Measurements from ENCODE around the gene DIAPH3. TPM values are rescaled to one million over a fixed set of nuclear protein-coding genes. Genes with fewer than 3 reads are reported as not detected.

The DIAPH3 gene
- total RNA-seq, 1 experiment from 2014 or later = 11.2 TPM

DNA sequence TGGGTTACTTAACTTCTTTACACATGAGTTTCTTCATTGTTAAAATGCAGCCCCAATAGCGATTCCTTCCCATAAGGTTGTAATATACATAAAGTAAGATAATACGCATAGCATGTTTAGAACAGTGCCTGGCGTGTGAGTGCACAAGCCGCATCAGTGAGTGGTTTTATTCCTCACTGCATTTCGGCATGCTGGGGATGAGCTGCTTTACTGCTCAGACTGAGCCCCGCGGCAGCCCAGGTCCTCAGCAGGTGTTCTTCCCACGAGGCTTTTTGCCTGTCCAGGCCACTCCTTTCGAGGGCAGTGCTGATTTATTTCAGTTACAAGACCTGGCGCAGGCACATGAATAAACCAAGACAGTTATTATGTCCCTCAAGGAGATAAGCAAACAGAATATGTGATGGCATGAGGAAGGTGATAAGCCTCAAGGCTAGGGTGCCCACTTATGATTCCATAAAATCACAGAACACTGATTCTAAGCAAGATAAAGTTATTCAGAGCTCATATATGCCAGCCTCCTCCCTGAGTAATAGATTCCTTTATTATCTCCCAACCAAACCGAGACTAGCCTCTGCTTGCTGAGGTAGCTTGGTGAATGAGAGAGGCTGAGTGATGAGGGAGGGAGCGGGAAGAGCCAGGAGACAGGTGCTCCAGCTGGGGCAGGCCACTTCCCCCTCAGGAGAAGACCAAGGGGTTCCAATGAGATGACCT lies 505.5 kb downstream of the DIAPH3 start:
- no peak for DNase-seq (ENCODE audit: extremely low read depth, low read depth)

DNA sequence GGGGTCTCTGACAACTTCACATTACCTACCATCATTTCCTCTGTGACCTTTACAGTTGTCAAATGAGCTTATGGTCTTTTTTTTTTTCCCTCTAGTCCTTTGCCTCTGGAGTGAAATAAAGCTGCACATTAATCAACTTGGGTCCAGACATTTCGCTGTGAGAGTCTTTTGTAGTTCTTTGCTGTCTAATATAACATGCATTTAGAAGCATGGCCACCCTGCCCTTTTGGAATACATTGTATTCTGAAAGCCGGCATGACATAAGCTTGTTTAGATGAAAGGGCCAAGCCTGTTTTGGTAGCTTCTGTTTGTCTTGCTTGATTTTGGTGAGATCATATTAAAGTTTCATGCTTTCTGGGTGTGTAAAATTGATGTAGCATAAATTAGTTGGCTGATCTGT lies 509.8 kb downstream of the DIAPH3 start:
- DNase-seq (ENCODE audit: extremely low read depth, low read depth) = no peak

DNA sequence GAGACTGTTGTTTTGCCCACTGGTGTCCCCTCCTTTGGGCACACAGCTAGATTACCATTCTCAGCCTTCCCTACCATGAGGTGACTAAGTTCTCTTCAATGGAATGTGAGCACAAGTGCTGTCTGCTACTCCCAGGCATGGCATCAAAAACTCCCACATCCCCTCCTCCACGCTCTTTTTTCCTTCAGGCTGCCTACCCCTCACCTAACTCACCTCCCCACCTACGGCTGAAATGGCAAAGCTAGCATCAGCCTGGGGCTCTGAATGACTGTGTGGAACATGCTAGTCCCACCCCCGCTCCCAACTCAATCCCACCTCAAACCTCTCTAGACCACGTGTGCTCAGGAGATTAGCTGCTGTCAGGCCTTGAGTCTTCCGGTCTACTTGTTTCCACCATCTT lies 512.2 kb downstream of the DIAPH3 start:
- no peak for DNase-seq (ENCODE audit: extremely low read depth, low read depth)

DNA sequence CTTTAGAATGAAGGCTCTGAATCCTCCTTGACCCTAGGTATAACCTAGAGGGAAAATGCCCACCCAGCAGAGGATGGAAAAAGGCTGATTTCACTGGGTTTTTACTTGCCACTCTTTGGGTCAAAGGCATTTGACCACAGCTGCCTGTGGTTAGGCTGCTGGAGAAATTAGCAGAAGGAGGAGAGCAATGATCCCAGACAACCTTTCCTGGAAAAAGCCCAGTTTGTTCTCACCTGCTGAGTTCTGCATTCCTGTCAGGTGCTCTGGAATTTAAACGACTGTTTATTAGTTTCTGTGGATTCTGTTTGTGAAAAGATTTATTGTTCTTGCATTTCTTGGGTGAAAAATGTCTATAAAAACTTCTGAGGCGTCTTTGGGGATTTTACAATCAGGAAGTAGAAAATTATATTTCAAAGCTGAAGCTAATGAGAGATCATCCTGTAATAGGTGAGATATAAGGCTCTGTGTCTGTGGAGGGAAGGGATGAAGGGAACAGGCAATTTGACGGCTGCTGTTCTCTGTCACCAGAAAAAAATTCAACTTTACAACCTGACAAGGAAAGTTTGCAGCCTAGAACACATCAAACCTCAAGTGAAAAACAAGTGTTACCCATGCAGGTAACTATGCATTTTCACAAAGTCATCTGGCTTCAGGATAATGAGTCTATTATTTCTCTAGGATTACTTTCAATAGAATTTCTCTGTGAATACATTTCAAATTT lies 519.7 kb downstream of the DIAPH3 start:
- no peak for DNase-seq (ENCODE audit: extremely low read depth, low read depth)

DNA sequence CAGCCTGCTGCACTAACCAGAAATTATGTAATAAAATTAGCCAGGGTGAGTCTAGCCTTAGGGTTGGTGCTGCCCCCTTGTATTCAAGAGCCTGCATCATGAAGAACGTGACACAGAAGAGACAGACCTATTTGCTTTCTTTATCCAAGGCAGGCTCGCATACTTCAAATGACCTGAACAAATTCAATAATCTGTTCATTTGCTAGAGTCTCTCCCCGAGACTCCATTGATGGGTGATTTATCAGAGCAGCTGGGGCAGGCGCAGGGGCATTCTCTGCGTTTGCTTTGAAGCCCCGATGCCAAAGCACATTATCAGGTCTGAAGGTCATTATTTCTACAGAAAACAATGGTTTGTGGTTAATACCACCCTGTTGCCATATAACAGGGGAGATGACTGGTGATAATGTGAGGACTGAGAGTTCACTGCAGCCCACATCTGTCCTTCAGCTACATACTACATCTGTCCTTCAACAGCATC lies 520.3 kb downstream of the DIAPH3 start:
- no peak for DNase-seq (ENCODE audit: extremely low read depth, low read depth)

DNA sequence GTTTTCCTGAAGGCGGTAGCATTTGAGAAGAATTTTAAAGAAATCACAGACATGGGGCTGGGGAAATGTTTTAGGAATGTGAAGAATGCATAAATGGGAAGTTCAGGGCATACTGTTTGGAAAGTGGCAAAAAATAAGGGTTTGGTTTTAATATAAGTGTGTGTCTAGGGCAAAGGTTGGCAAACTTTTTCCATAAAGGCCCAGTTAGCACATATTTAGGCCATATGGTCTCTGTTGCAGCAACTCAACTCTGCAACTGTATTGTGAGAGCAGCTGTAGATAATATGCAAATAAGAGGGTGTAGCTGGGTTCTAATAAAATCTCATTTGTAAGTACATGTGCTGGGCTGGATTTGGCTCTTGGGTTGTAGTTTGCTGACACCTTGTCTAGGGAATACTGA lies 521.9 kb downstream of the DIAPH3 start:
- no peak for DNase-seq (ENCODE audit: extremely low read depth, low read depth)

DNA sequence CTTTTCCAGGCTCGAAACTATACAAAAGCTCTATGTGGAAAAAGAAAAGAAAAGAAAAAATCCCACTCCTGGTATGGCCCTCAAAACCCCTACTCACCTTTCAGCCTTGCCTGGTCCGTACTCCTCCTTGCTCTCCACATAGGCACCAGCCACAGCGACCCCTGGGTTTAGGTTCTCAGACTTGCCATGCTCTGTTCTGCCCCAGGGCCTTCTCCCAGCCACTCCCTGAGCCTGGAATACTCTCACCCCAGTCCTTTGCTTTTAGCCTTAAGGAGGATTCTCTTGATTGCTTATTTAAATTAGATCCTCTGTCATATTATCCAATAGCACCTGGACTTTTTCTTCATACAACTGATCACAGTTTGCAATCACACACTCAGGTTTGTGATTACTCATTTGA lies 522.5 kb downstream of the DIAPH3 start:
- DNase-seq (ENCODE audit: extremely low read depth, low read depth) = no peak

DNA sequence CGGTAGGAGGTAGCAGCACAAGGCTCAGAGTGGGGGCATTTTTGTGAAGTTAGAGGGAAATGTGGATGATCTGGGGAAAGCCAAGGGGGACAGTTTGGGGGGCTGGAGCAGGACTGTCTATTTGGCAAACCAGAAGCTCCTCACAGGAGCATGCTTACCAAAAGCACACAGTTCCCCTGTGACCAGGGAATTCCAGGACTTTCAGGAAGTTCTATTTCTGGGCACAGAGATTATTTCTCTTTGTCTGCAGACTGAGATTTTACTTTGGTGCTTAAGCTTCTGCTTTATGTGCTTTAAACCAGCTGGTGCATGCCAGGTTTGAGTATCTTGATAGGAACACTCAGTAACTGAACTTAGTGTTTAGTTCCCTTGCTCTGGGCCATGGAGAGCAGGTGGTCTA lies 525.3 kb downstream of the DIAPH3 start:
- DNase-seq (ENCODE audit: extremely low read depth, low read depth) = no peak

DNA sequence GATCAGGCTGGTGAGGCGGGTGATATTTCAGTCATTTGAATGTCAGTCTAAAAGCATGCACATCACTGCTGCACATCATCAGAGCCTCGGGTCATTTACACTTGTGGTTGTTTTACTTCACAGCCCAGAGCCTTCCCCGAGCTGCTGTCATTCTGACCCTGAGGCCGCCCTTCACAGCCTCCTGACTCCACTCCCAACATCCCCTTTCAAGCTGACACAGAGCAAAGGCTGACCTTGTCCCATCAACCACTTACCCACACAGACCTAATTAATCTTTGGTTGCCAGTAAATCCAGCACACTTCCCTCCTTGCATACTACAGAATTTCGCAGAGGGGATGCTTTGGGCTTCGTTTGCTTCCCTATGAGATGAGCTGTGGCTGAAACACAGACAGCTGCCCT lies 528.1 kb downstream of the DIAPH3 start:
- no peak for DNase-seq (ENCODE audit: extremely low read depth, low read depth)

DNA sequence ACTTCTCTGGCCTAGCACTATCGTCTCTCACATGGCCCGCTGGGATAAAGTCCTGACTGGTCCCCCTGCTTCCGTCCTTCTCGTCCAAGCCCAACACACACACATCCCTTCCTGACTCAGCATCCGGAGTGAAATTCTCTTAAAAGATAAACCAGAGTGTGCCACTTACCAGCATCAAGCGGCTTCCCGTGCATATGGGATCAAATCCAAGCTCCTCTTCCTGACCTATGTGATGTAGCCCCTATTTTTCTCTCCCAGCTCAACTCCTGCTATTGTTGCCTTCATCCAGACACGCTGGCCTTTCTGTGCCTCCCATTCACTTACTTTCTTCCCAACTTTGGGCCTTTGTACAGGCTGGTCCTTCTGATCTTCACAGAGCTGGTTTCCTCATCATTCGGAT lies 530.4 kb downstream of the DIAPH3 start:
- DNase-seq (ENCODE audit: extremely low read depth, low read depth) = no peak

DNA sequence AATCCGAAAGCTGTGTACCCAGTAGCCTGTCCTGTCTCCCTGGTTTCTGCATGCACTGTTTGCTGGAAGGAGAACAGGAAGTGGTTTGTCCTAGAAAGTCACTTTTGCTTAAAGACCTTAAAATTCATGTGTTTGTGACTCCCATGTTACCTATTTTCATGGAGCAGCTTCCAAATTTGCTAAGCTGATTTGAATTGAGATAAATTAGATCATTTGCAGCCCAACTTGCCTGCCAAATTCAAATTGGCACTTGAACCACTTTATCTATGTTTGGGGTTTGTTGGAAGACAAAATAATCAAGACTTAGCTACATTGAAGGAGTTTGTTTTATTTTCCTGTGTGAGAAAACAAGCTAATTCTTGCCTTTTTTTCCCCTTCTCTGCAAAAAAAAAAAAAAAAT lies 532.5 kb downstream of the DIAPH3 start:
- DNase-seq (ENCODE audit: extremely low read depth, low read depth) = no peak

DNA sequence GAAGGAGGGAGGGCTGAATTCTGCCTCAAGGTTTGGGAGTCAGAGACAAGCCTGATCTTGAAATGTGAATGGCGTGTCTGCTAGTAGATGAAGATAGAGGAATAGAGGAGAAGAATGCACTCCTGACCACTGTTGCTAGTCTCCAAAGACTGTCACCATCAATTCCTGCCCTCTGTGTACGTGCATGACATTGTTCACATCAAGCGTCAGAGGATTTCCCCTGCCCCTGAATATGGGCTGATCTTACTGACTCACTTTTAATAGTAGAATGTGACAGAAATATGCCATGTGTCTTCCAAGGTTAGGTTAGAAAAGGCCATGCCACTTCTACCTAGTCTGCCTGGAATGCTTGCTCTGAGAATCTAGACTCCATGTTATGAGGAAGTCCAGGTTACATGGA lies 538.6 kb downstream of the DIAPH3 start:
- no peak for DNase-seq (ENCODE audit: extremely low read depth, low read depth)

DNA sequence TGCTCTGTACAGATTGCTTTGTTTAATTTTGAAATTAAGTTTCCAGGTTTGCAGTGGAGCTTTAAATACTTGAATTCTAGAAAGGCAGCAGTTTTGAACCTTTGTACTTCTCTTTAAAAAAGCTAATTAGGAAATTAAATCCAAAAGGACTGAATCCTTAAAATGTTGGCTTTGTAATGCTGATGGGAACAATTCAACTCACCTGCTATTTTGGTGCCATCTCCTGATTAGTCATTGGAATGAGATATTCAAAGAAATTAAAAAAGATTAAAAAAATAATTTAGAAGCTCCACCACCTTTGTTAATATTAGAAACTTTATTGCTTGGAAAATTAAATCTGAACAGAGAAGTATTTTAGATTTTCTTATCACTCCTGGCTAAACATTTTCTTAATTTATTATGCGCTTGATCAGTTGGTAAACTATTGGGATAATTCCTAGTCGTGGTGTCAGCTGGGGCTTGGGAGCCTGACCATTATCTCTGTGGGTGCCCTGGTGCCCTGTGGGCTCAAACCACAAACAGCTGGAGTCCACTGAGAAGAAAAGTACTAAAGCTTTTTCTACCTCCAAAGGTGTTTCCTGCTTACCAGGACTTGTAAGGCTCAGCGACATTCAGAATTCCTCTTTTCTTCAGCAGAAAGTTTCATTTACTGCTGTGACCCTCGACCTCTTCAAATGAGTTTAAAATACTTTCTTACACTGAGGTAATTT lies 540.4 kb downstream of the DIAPH3 start:
- DNase-seq (ENCODE audit: extremely low read depth, low read depth) = no peak

DNA sequence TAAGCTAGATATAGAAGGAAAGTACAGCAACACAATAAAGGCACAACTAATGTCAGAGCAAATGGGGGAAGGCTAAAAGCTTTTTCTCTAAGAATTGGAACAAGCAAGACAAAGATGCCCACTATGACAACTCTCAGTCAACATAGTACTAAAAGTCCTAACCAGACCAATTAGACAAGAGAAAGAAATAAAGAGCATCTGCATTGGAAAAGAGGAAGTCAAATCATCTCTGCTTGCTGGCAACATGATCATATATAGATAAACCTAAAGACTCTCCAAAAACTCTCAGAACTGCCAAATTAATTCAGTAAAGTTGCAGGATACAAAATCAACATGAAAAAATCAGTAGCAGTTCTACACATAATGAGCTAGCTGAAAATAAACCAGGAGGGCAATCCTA lies 542.0 kb downstream of the DIAPH3 start:
- DNase-seq (ENCODE audit: extremely low read depth, low read depth) = no peak

Small RNA genes within 50 kb of the gene (small RNA-seq; reads per million reads assigned to genes)
- 0 reads per million in 2 experiments for gene RN7SL375P
- gene RNY4P28 = 0 to 0.53 reads per million in 2 experiments

Other genes starting within 250 kb of the DIAPH3 start
- gene TDRD3, start 233.3 kb upstream of the DIAPH3 start, total RNA-seq (2014; rRNA removed; shearing (Covaris generic)) = 14.5 and 18.1 TPM in 2 replicates

Measured in NCI-H460 (cell line).